Hepatocyte (in vitro differentiated cells): ENCODE results near the gene SIRPB1. TPM values are rescaled to one million over a fixed set of nuclear protein-coding genes. Genes with fewer than 3 reads are reported as not detected.
"Not testable (repeated sequence)": the region's sequence is repeated elsewhere in the genome, so short reads cannot be mapped to it uniquely, and the experiment has no call there.

Source experiments
- DNase-seq: peaks from one replicate; pipeline ENCODE4 v3.0.0-alpha.2; 2016; ENCODE audit warnings: low spot score
- H2AFZ ChIP-seq: fragments of 200-600 bp; sonication (generic); 2 replicates; pipeline ENCODE4 v1.6.0; 2016; ENCODE audit warnings: antibody characterized with exemption, mild to moderate bottlenecking
- H3K27ac ChIP-seq: fragments of 200-600 bp; sonication (generic); 2 replicates; pipeline ENCODE4 v1.5.1; 2016; ENCODE audit warnings: mild to moderate bottlenecking
- H3K27me3 ChIP-seq: fragments of 200-600 bp; sonication (generic); 2 replicates; pipeline ENCODE4 v1.6.1; 2016
- H3K36me3 ChIP-seq: fragments of 200-600 bp; sonication (generic); replicated peaks from 2 replicates; pipeline ENCODE4 v1.5.1; 2016; ENCODE audit warnings: low read depth; ENCODE audit not compliant: insufficient read depth
- H3K4me1 ChIP-seq: fragments of 200-600 bp; sonication (generic); 2 replicates; pipeline ENCODE4 v1.5.1; 2016; ENCODE audit warnings: mild to moderate bottlenecking, moderate library complexity; ENCODE audit not compliant: insufficient read depth
- H3K4me2 ChIP-seq: fragments of 200-600 bp; sonication (generic); 2 replicates; pipeline ENCODE4 v1.6.0; 2016
- H3K4me3 ChIP-seq: fragments of 200-600 bp; sonication (generic); 2 replicates; pipeline ENCODE4 v1.5.1; 2016; ENCODE audit warnings: mild to moderate bottlenecking
- H3K79me2 ChIP-seq: fragments of 200-600 bp; sonication (generic); 2 replicates; pipeline ENCODE4 v1.6.0; 2017; ENCODE audit warnings: mild to moderate bottlenecking
- H3K9me2 ChIP-seq: fragments of 200-600 bp; sonication (generic); replicated peaks from 2 replicates; pipeline ENCODE4 v1.6.0; 2017; ENCODE audit warnings: mild to moderate bottlenecking; ENCODE audit not compliant: insufficient read depth
- H3K9me3 ChIP-seq: fragments of 200-600 bp; sonication (generic); 2 replicates; pipeline ENCODE4 v1.5.1; 2016; ENCODE audit warnings: low read depth, mild to moderate bottlenecking
- H4K20me1 ChIP-seq: fragments of 200-600 bp; sonication (generic); 2 replicates; pipeline ENCODE4 v1.6.0; 2016; ENCODE audit warnings: mild to moderate bottlenecking; ENCODE audit not compliant: insufficient read depth, poor library complexity, severe bottlenecking
- CTCF ChIP-seq: fragments of 200-600 bp; sonication (generic); IDR thresholded peaks from 2 replicates; pipeline ENCODE4 v1.5.1; 2016; ENCODE audit warnings: antibody characterized with exemption, mild to moderate bottlenecking; ENCODE audit not compliant: poor library complexity
- EZH2 ChIP-seq: fragments of 200-600 bp; sonication (generic); IDR thresholded peaks from 2 replicates; pipeline ENCODE4 v1.6.1; 2016; ENCODE audit warnings: antibody characterized with exemption, mild to moderate bottlenecking, borderline replicate concordance
- EZH2phosphoT487 ChIP-seq: fragments of 200-600 bp; sonication (generic); IDR thresholded peaks from one replicate; pipeline ENCODE4 v1.6.1; 2018; ENCODE audit warnings: antibody characterized with exemption, mild to moderate bottlenecking, low read depth, moderate library complexity; ENCODE audit not compliant: unreplicated experiment, severe bottlenecking
- WGBS: methylation state at CpG from one replicate; pipeline ENCODE4 v1.1.6; 2016; ENCODE audit warnings: low lambda C conversion rate; ENCODE audit errors: missing lambda C conversion rate; 5-methylcytosine and 5-hydroxymethylcytosine counted together
- polyA plus RNA-seq: library from polyadenylated mRNA; unstranded; fragments of >200 nt; fragmentation: Nextera tagmentation; extraction: Ambion mirVana; gene quantifications from 2 replicates; pipeline ENCODE4 v1.2.1, GENCODE V29; 2016
- total RNA-seq: library from RNA; depleted of rRNA; stranded (reverse); fragments of >200 nt; gene quantifications from 2 replicates; pipeline ENCODE4 v1.2.3, GENCODE V29; 2014

The SIRPB1 gene
- total and polyA plus RNA-seq, 2 experiments from 2014 or later, result 0.57 to 0.97 TPM

- 93% methylated on average over 6 of the region's 6 CpGs for WGBS
- peak; percentile 0 for DNase-seq
- TF ChIP-seq EZH2, result no peak
- no peak for TF ChIP-seq CTCF
- TF ChIP-seq EZH2phosphoT487, result no peak
- Histone ChIP-seq H3K79me2 (no peaks in the 10 kb centered on the region), H3K9me3 (no peaks in the 10 kb centered on the region), H4K20me1 (no peaks in the 10 kb centered on the region), H3K27ac (no peak overlapping the region), H3K9me2 (no peaks in the 10 kb centered on the region), H3K4me3 (no peak overlapping the region), H2AFZ (no peak overlapping the region), H3K4me2 (no peak overlapping the region), H3K27me3 (no peaks in the 10 kb centered on the region), H3K4me1 (no peaks in the 10 kb centered on the region), H3K36me3 (no peaks in the 10 kb centered on the region)
Observed at GRCh38 chr20:1579488-1579887, 40.3 kb downstream of the SIRPB1 start.

GRCh38 chr20:1577906-1578305, 41.9 kb downstream of the SIRPB1 start:
- H3K27me3 ChIP-seq, result no peaks in the 10 kb centered on the region
- H3K79me2 ChIP-seq, result no peaks in the 10 kb centered on the region
- H3K36me3 ChIP-seq, result no peaks in the 10 kb centered on the region
- WGBS, result 88% methylated on average over 4 of the region's 4 CpGs
- no peaks in the 10 kb centered on the region for H4K20me1 ChIP-seq
- H2AFZ ChIP-seq, result no peak overlapping the region
- TF ChIP-seq CTCF (no peak), EZH2 (no peak), EZH2phosphoT487 (no peak)
- no peak overlapping the region for H3K4me3 ChIP-seq
- no peaks in the 10 kb centered on the region for H3K9me2 ChIP-seq
- DNase-seq, result peak; percentile 1
- no peaks in the 10 kb centered on the region for H3K9me3 ChIP-seq
- H3K27ac ChIP-seq, result no peak overlapping the region
- H3K4me2 ChIP-seq, result no peak overlapping the region
- no peaks in the 10 kb centered on the region for H3K4me1 ChIP-seq

- peak; percentile 0 for DNase-seq
- H3K36me3 ChIP-seq, H3K9me2 ChIP-seq, H3K27ac ChIP-seq, H3K27me3 ChIP-seq, H3K9me3 ChIP-seq, H3K4me3 ChIP-seq, H4K20me1 ChIP-seq, H3K4me2 ChIP-seq, H2AFZ ChIP-seq, H3K4me1 ChIP-seq, H3K79me2 ChIP-seq: not testable (repeated sequence)
- 82% methylated on average over 2 of the region's 2 CpGs for WGBS
Observed at GRCh38 chr20:1577313-1577712, 42.5 kb downstream of the SIRPB1 start.

GRCh38 chr20:1576641-1577040, 43.2 kb downstream of the SIRPB1 start:
- H3K27me3 ChIP-seq, result no peaks in the 10 kb centered on the region
- no peaks in the 10 kb centered on the region for H4K20me1 ChIP-seq
- no peaks in the 10 kb centered on the region for H3K4me1 ChIP-seq
- H2AFZ ChIP-seq, result no peak overlapping the region
- H3K27ac ChIP-seq, result no peak overlapping the region
- no peak overlapping the region for H3K4me3 ChIP-seq
- H3K79me2 ChIP-seq, result no peaks in the 10 kb centered on the region
- WGBS, result 90% methylated on average over 3 of the region's 3 CpGs
- H3K9me2 ChIP-seq, result no peaks in the 10 kb centered on the region
- TF ChIP-seq EZH2, result no peak
- no peak for TF ChIP-seq CTCF
- TF ChIP-seq EZH2phosphoT487, result no peak
- no peaks in the 10 kb centered on the region for H3K36me3 ChIP-seq
- no peak overlapping the region for H3K4me2 ChIP-seq
- DNase-seq, result peak; percentile 0
- H3K9me3 ChIP-seq, result no peaks in the 10 kb centered on the region

GRCh38 chr20:1576003-1576402, 43.8 kb downstream of the SIRPB1 start:
- no CpG with 5 or more reads among the region's 1 CpG for WGBS

GRCh38 chr20:1571583-1571982, 48.2 kb downstream of the SIRPB1 start:
- not testable (repeated sequence) for H4K20me1 ChIP-seq, H3K9me3 ChIP-seq, H3K4me1 ChIP-seq, H3K4me3 ChIP-seq, H3K4me2 ChIP-seq, H3K27me3 ChIP-seq, H3K9me2 ChIP-seq, H3K27ac ChIP-seq, H2AFZ ChIP-seq, H3K79me2 ChIP-seq, H3K36me3 ChIP-seq
- WGBS, result 90% methylated on average over 8 of the region's 8 CpGs
- peak; percentile 1 for DNase-seq

More at GRCh38 chr20:1576003-1576402, 43.8 kb downstream of the SIRPB1 start:
- H3K36me3 ChIP-seq, H3K79me2 ChIP-seq, H3K4me1 ChIP-seq, H3K27me3 ChIP-seq, H4K20me1 ChIP-seq, H3K4me3 ChIP-seq, H3K9me3 ChIP-seq, H3K4me2 ChIP-seq, H3K9me2 ChIP-seq, H3K27ac ChIP-seq, H2AFZ ChIP-seq: not testable (repeated sequence)
- peak; percentile 0 for DNase-seq
